Smooth muscle cell (in vitro differentiated cells): Measurements from ENCODE around the gene HEPACAM2. TPM values are rescaled to one million over a fixed set of nuclear protein-coding genes. Genes with fewer than 3 reads are reported as not detected.

Experiments used
- DNase-seq: peaks from one replicate; lab custom pipeline; 2025; ENCODE audit not compliant: unreplicated experiment; lab: John Stamatoyannopoulos, UW
- H2AFZ ChIP-seq: fragments of 200-600 bp; sonication (generic); 2 replicates; pipeline ENCODE4 v1.6.0; 2016; ENCODE audit warnings: antibody characterized with exemption, low read depth, mild to moderate bottlenecking
- H3F3A ChIP-seq: fragments of 200-600 bp; sonication (generic); 2 replicates; pipeline ENCODE4 v1.6.0; 2017; ENCODE audit warnings: antibody characterized with exemption, low read depth
- H3K27ac ChIP-seq: fragments of 200-600 bp; sonication (generic); 2 replicates; pipeline ENCODE4 v1.5.1; 2016; ENCODE audit warnings: low read depth, mild to moderate bottlenecking
- H3K27me3 ChIP-seq: fragments of 200-600 bp; sonication (generic); 2 replicates; pipeline ENCODE4 v1.6.1; 2016; ENCODE audit warnings: low read depth, mild to moderate bottlenecking
- H3K36me3 ChIP-seq: fragments of 200-600 bp; sonication (generic); 2 replicates; pipeline ENCODE4 v1.5.1; 2016; ENCODE audit warnings: low read depth
- H3K4me1 ChIP-seq: fragments of 200-600 bp; sonication (generic); 2 replicates; pipeline ENCODE4 v1.5.1; 2016; ENCODE audit warnings: low read depth
- H3K4me2 ChIP-seq: fragments of 200-600 bp; sonication (generic); 2 replicates; pipeline ENCODE4 v1.6.0; 2016; ENCODE audit warnings: mild to moderate bottlenecking
- H3K4me3 ChIP-seq: fragments of 200-600 bp; sonication (generic); 2 replicates; pipeline ENCODE4 v1.5.1; 2016; ENCODE audit warnings: mild to moderate bottlenecking
- H3K79me2 ChIP-seq: fragments of 200-600 bp; sonication (generic); 2 replicates; pipeline ENCODE4 v1.6.0; 2016; ENCODE audit warnings: low read depth, mild to moderate bottlenecking
- H3K9ac ChIP-seq: fragments of 200-600 bp; sonication (generic); 2 replicates; pipeline ENCODE4 v1.6.0; 2016; ENCODE audit warnings: low read depth
- H3K9me3 ChIP-seq: fragments of 200-600 bp; sonication (generic); replicated peaks from 2 replicates; pipeline ENCODE4 v1.5.1; 2016; ENCODE audit warnings: low read depth
- H4K20me1 ChIP-seq: fragments of 200-600 bp; sonication (generic); 2 replicates; pipeline ENCODE4 v1.6.0; 2016; ENCODE audit warnings: low read depth
- WGBS: methylation state at CpG from one replicate; pipeline ENCODE4 v1.1.7; 2016; ENCODE audit warnings: low lambda C conversion rate; 5-methylcytosine and 5-hydroxymethylcytosine counted together
- polyA plus RNA-seq: library from polyadenylated mRNA; unstranded; fragments of >200 nt; fragmentation: Nextera tagmentation; extraction: Ambion mirVana; gene quantifications from 2 replicates; pipeline ENCODE4 v1.2.1, GENCODE V29; 2016
- total RNA-seq: library from RNA; depleted of rRNA; stranded (reverse); fragments of >200 nt; gene quantifications from 2 replicates; pipeline ENCODE4 v1.2.3, GENCODE V29; 2014
- TF ChIP-seq, protein P1 (sequence below): fragments of 200-600 bp; sonication (generic); IDR thresholded peaks from 2 replicates; pipeline ENCODE4 v1.5.1; 2017; ENCODE audit warnings: borderline replicate concordance, mild to moderate bottlenecking, antibody characterized with exemption; ENCODE audit not compliant: insufficient read depth, poor library complexity, severe bottlenecking

The HEPACAM2 gene
- total and polyA plus RNA-seq, 2 experiments from 2014 or later: not detected

GRCh38 chr7:93140582-93141191 is 85.6 kb downstream of the HEPACAM2 start:
- no peak overlapping the region for H3K9ac ChIP-seq
- no peaks in the 10 kb centered on the region for H3F3A ChIP-seq
- H4K20me1 ChIP-seq: no peaks in the 10 kb centered on the region
- H3K79me2 ChIP-seq: no peaks in the 10 kb centered on the region
- H3K4me2 ChIP-seq: no peak overlapping the region
- TF ChIP-seq, protein P1, sequence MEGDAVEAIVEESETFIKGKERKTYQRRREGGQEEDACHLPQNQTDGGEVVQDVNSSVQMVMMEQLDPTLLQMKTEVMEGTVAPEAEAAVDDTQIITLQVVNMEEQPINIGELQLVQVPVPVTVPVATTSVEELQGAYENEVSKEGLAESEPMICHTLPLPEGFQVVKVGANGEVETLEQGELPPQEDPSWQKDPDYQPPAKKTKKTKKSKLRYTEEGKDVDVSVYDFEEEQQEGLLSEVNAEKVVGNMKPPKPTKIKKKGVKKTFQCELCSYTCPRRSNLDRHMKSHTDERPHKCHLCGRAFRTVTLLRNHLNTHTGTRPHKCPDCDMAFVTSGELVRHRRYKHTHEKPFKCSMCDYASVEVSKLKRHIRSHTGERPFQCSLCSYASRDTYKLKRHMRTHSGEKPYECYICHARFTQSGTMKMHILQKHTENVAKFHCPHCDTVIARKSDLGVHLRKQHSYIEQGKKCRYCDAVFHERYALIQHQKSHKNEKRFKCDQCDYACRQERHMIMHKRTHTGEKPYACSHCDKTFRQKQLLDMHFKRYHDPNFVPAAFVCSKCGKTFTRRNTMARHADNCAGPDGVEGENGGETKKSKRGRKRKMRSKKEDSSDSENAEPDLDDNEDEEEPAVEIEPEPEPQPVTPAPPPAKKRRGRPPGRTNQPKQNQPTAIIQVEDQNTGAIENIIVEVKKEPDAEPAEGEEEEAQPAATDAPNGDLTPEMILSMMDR: no peak
- H3K4me3 ChIP-seq: no peak overlapping the region
- H3K4me1 ChIP-seq: no peaks in the 10 kb centered on the region
- no peaks in the 10 kb centered on the region for H3K9me3 ChIP-seq
- H3K27ac ChIP-seq: no peak overlapping the region
- no peak for DNase-seq
- no peaks in the 10 kb centered on the region for H3K27me3 ChIP-seq
- no peaks in the 10 kb centered on the region for H3K36me3 ChIP-seq
- 93% methylated on average over 3 of the region's 3 CpGs for WGBS
- no peak overlapping the region for H2AFZ ChIP-seq

- 84% methylated on average over 4 of the region's 4 CpGs for WGBS
- H3K9me3 ChIP-seq: no peaks in the 10 kb centered on the region
- H2AFZ ChIP-seq: no peak overlapping the region
- H3F3A ChIP-seq: no peaks in the 10 kb centered on the region
- TF ChIP-seq, protein P1: no peak
- no peaks in the 10 kb centered on the region for H3K36me3 ChIP-seq
- H3K27me3 ChIP-seq: no peaks in the 10 kb centered on the region
- H3K4me1 ChIP-seq: no peaks in the 10 kb centered on the region
- H3K9ac ChIP-seq: no peak overlapping the region
- no peaks in the 10 kb centered on the region for H3K79me2 ChIP-seq
- H3K4me2 ChIP-seq: no peak overlapping the region
- no peak overlapping the region for H3K27ac ChIP-seq
- H3K4me3 ChIP-seq: no peak overlapping the region
- no peaks in the 10 kb centered on the region for H4K20me1 ChIP-seq
- DNase-seq: no peak
These were observed 87.7 kb downstream of the HEPACAM2 start for GRCh38 chr7:93138576-93138975.

Other genes with a start within 250 kb of the HEPACAM2 start
- 1.0 and 1.8 TPM in 2 replicates for gene SAMD9, start 108.5 kb downstream of the HEPACAM2 start, total RNA-seq
- gene SAMD9, start 108.5 kb downstream of the HEPACAM2 start, polyA plus RNA-seq: 0.26 and 0.38 TPM in 2 replicates
- 0.36 and 2.7 TPM in 2 replicates for gene SAMD9L, start 78.1 kb downstream of the HEPACAM2 start, total RNA-seq
- 0.31 TPM in 1 of 2 replicates, not detected in the other for gene SAMD9L, start 78.1 kb downstream of the HEPACAM2 start, polyA plus RNA-seq
- gene VPS50, start 5.9 kb upstream of the HEPACAM2 start, total RNA-seq: 26.7 and 29.7 TPM in 2 replicates
- gene VPS50, start 5.9 kb upstream of the HEPACAM2 start, polyA plus RNA-seq: 5.5 and 7.7 TPM in 2 replicates